K562 (cell line): Measurements from ENCODE around the gene IQCC. TPM values are rescaled to one million over a fixed set of nuclear protein-coding genes. Genes with fewer than 3 reads are reported as not detected.
A peak's percentile ranks its signal among the peaks of the same experiment; 100 is the strongest.

Experiments
- ELF2 ChIP-seq: fragments of 250-450 bp; sonication (Bioruptor Pico); IDR thresholded peaks from 2 replicates; pipeline ENCODE4 v1.5.0; 2021; ENCODE audit warnings: mild to moderate bottlenecking
- ETV6 ChIP-seq, 3 experiments: fragments of 150-350 bp in 1 of 3; sonication (generic) in 1 of 3; formaldehyde crosslinking in 1 of 3; IDR thresholded peaks; 2 replicates each; pipeline versions ENCODE4 v1.6.1 to v1.8.0; 2014 to 2022; ENCODE audit warnings: borderline replicate concordance in 2 of 3, low read depth in 2 of 3, antibody characterized with exemption in 1 of 3, low read length in 1 of 3, mild to moderate bottlenecking in 1 of 3, missing genetic modification reagents in 1 of 3
- FUS ChIP-seq: fragments of 200-400 bp; formaldehyde crosslinking; optimal IDR thresholded peaks from 2 replicates; pipeline ENCODE3; 2017; ENCODE audit warnings: low read depth, low read length
- KLF10 ChIP-seq: fragments of 250-450 bp; sonication (Bioruptor Pico); IDR thresholded peaks from 2 replicates; pipeline ENCODE4 v1.6.1; 2021; ENCODE audit warnings: matching md5 sums
- NFIC ChIP-seq: fragments of 450-650 bp; IDR thresholded peaks from 2 replicates; pipeline ENCODE4 v1.6.1; 2017; ENCODE audit warnings: mild to moderate bottlenecking, inconsistent platforms
- NUFIP1 ChIP-seq: fragments of 450-650 bp; IDR thresholded peaks from 2 replicates; pipeline ENCODE4 v1.6.1; 2018; ENCODE audit not compliant: partially characterized antibody
- RFX5 ChIP-seq: IDR thresholded peaks from 2 replicates; pipeline ENCODE4 v1.6.1; 2011; ENCODE audit warnings: low read depth, mild to moderate bottlenecking, improper control_type of control experiment, low read length
- polyA plus RNA-seq, 8 experiments: library from polyadenylated mRNA; depleted of rRNA in 4 of 8; stranded (reverse) in 5 of 8; unstranded in 3 of 8; fragments of >200 nt; fragmentation: Nextera tagmentation in 2 of 8; fragmentation: Illumina TruSeq in 1 of 8; extraction: Ambion mirVana in 2 of 8; extraction: Trizol in 1 of 8; gene quantifications; 2 replicates each; pipeline versions ENCODE4 v1.2.1 to v1.2.3, GENCODE V29; 2011 to 2014; ENCODE audit warnings: inconsistent platforms in 1 of 8, missing spikeins in 1 of 8
- total RNA-seq, 7 experiments: library from RNA; depleted of rRNA in 6 of 7; stranded (reverse); fragments of >200 nt in 6 of 7; fragmentation: Illumina TruSeq in 2 of 7; extraction: Trizol in 2 of 7; gene quantifications; 2 replicates each; pipeline versions ENCODE4 v1.2.1 to v1.2.3, GENCODE V29; 2011 to 2021; ENCODE audit warnings: low replicate concordance in 1 of 7
- TF ChIP-seq, protein P1 (sequence below): fragments of 450-650 bp; formaldehyde crosslinking; IDR thresholded peaks from 2 replicates; pipeline ENCODE4 v1.4.0; 2020; ENCODE audit warnings: mild to moderate bottlenecking, moderate library complexity
- TF ChIP-seq, protein P2 (sequence below): fragments of 450-650 bp; IDR thresholded peaks from one replicate; pipeline ENCODE4 v1.6.1; 2018; ENCODE audit warnings: mild to moderate bottlenecking, moderate library complexity; ENCODE audit not compliant: partially characterized antibody
- TF ChIP-seq, protein P3 (sequence below): fragments of 450-650 bp; IDR thresholded peaks from 2 replicates; pipeline ENCODE4 v1.6.1; 2016; ENCODE audit warnings: mild to moderate bottlenecking, moderate library complexity

IQCC gene
- total and polyA plus RNA-seq, 9 of the 15 experiments (the other 6 are each of a cell fraction or from before 2014, with no cell fraction given), result 8.1 to 16.5 (median 10.7) TPM

DNA sequence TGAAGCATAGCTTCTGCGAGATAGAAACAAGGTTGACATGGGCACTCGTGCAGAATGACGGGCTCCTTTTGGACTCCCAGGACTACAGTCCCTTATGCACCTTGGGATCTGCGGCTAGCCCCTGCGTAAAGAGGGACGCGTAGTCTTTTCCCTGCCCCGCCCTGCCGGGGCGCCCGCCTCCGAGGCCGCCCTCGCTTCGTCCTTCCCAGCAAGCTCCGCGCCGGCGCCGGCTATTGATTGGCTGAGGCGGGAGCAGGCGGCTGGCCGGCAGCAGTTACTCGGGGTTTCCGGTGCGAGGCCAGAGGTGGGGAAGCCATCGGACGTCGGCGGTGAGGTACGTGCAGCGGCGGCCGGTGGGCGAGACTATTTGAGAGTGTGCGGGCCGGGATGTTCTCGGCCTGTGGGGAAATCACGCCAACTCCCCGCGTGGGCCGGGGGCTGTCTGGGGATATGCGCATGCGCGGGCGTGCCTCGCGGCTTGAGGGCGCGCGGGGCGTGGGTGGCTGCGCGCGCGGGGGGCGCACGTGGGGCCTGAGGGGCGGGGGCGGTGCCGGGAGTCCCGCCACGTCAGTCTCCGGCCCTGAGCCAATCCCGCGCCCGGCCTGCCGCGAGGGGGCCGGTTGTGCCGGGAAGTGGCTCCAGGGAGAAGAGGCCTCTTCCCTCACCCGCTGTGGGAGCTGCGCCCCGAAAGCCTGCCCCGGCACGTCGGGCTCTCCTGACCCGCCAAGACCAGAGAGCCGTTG, 25.9 kb upstream of the IQCC start, which contains the start of gene TXLNA (continued):
- TF ChIP-seq RFX5 (no peak), ELF2 (peak; percentile 67; the same call in 1 of the 2 replicates), KLF10 (CRISPR knock-in tag) (no peak), ETV6 (IDR thresholded peaks at IDR 0.05; ENCODE audit: borderline replicate concordance in 1 of 2, low read depth in 2 of 2, low read length in 1 of 2) (no peak), ETV6 (CRISPR knock-in tag; IDR thresholded peaks at IDR 0.05; ENCODE audit: borderline replicate concordance) (0 out of 2 replicates have a peak, but pooled peaks have one; percentile 57), FUS (no peak), NUFIP1 (peak; percentile 81), NFIC (peak; percentile 71)
- TF ChIP-seq, protein P1, sequence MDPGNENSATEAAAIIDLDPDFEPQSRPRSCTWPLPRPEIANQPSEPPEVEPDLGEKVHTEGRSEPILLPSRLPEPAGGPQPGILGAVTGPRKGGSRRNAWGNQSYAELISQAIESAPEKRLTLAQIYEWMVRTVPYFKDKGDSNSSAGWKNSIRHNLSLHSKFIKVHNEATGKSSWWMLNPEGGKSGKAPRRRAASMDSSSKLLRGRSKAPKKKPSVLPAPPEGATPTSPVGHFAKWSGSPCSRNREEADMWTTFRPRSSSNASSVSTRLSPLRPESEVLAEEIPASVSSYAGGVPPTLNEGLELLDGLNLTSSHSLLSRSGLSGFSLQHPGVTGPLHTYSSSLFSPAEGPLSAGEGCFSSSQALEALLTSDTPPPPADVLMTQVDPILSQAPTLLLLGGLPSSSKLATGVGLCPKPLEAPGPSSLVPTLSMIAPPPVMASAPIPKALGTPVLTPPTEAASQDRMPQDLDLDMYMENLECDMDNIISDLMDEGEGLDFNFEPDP (CRISPR knock-in tag), result no peak; the same call in 1 of the 2 replicates
- TF ChIP-seq, protein P2, sequence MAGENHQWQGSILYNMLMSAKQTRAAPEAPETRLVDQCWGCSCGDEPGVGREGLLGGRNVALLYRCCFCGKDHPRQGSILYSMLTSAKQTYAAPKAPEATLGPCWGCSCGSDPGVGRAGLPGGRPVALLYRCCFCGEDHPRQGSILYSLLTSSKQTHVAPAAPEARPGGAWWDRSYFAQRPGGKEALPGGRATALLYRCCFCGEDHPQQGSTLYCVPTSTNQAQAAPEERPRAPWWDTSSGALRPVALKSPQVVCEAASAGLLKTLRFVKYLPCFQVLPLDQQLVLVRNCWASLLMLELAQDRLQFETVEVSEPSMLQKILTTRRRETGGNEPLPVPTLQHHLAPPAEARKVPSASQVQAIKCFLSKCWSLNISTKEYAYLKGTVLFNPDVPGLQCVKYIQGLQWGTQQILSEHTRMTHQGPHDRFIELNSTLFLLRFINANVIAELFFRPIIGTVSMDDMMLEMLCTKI, result no peak
- TF ChIP-seq, protein P3, sequence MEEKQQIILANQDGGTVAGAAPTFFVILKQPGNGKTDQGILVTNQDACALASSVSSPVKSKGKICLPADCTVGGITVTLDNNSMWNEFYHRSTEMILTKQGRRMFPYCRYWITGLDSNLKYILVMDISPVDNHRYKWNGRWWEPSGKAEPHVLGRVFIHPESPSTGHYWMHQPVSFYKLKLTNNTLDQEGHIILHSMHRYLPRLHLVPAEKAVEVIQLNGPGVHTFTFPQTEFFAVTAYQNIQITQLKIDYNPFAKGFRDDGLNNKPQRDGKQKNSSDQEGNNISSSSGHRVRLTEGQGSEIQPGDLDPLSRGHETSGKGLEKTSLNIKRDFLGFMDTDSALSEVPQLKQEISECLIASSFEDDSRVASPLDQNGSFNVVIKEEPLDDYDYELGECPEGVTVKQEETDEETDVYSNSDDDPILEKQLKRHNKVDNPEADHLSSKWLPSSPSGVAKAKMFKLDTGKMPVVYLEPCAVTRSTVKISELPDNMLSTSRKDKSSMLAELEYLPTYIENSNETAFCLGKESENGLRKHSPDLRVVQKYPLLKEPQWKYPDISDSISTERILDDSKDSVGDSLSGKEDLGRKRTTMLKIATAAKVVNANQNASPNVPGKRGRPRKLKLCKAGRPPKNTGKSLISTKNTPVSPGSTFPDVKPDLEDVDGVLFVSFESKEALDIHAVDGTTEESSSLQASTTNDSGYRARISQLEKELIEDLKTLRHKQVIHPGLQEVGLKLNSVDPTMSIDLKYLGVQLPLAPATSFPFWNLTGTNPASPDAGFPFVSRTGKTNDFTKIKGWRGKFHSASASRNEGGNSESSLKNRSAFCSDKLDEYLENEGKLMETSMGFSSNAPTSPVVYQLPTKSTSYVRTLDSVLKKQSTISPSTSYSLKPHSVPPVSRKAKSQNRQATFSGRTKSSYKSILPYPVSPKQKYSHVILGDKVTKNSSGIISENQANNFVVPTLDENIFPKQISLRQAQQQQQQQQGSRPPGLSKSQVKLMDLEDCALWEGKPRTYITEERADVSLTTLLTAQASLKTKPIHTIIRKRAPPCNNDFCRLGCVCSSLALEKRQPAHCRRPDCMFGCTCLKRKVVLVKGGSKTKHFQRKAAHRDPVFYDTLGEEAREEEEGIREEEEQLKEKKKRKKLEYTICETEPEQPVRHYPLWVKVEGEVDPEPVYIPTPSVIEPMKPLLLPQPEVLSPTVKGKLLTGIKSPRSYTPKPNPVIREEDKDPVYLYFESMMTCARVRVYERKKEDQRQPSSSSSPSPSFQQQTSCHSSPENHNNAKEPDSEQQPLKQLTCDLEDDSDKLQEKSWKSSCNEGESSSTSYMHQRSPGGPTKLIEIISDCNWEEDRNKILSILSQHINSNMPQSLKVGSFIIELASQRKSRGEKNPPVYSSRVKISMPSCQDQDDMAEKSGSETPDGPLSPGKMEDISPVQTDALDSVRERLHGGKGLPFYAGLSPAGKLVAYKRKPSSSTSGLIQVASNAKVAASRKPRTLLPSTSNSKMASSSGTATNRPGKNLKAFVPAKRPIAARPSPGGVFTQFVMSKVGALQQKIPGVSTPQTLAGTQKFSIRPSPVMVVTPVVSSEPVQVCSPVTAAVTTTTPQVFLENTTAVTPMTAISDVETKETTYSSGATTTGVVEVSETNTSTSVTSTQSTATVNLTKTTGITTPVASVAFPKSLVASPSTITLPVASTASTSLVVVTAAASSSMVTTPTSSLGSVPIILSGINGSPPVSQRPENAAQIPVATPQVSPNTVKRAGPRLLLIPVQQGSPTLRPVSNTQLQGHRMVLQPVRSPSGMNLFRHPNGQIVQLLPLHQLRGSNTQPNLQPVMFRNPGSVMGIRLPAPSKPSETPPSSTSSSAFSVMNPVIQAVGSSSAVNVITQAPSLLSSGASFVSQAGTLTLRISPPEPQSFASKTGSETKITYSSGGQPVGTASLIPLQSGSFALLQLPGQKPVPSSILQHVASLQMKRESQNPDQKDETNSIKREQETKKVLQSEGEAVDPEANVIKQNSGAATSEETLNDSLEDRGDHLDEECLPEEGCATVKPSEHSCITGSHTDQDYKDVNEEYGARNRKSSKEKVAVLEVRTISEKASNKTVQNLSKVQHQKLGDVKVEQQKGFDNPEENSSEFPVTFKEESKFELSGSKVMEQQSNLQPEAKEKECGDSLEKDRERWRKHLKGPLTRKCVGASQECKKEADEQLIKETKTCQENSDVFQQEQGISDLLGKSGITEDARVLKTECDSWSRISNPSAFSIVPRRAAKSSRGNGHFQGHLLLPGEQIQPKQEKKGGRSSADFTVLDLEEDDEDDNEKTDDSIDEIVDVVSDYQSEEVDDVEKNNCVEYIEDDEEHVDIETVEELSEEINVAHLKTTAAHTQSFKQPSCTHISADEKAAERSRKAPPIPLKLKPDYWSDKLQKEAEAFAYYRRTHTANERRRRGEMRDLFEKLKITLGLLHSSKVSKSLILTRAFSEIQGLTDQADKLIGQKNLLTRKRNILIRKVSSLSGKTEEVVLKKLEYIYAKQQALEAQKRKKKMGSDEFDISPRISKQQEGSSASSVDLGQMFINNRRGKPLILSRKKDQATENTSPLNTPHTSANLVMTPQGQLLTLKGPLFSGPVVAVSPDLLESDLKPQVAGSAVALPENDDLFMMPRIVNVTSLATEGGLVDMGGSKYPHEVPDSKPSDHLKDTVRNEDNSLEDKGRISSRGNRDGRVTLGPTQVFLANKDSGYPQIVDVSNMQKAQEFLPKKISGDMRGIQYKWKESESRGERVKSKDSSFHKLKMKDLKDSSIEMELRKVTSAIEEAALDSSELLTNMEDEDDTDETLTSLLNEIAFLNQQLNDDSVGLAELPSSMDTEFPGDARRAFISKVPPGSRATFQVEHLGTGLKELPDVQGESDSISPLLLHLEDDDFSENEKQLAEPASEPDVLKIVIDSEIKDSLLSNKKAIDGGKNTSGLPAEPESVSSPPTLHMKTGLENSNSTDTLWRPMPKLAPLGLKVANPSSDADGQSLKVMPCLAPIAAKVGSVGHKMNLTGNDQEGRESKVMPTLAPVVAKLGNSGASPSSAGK, result peak; percentile 99
